22Rv1 (cell line): ENCODE measurements around the gene CFAP61.

ENCODE experiments used
- H3K27ac ChIP-seq: fragments of 450-650 bp; 2 replicates; pipeline ENCODE4 v1.5.1; 2017
- ZFX ChIP-seq: fragments of 450-650 bp; IDR thresholded peaks from 2 replicates; pipeline ENCODE4 v1.6.1; 2017; ENCODE audit warnings: antibody characterized with exemption, borderline replicate concordance
- TF ChIP-seq, protein P1 (sequence below): fragments of 450-650 bp; IDR thresholded peaks from 2 replicates; pipeline ENCODE4 v1.5.1; 2017; ENCODE audit warnings: mild to moderate bottlenecking

CFAP61 gene

DNA sequence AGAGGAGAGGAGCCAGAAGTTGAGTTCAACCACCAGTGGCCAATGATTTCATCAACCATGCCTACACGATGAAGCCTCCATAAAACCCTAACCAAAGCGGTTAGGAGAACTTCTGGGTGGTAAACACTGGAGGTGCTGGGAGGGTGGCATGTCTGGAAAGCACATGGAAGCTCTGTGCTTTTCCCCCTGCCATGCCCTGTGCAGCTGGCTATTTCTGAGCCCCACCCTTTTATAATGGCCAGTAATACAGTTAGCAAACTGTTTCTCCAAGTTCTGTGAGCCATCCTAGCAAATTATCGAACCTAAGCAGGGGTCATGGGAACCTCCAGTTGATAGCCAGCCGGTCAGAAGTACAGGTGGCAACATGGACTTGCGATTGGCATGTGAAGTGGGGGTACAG is 167.8 kb downstream of the CFAP61 start:
- TF ChIP-seq, protein P1, sequence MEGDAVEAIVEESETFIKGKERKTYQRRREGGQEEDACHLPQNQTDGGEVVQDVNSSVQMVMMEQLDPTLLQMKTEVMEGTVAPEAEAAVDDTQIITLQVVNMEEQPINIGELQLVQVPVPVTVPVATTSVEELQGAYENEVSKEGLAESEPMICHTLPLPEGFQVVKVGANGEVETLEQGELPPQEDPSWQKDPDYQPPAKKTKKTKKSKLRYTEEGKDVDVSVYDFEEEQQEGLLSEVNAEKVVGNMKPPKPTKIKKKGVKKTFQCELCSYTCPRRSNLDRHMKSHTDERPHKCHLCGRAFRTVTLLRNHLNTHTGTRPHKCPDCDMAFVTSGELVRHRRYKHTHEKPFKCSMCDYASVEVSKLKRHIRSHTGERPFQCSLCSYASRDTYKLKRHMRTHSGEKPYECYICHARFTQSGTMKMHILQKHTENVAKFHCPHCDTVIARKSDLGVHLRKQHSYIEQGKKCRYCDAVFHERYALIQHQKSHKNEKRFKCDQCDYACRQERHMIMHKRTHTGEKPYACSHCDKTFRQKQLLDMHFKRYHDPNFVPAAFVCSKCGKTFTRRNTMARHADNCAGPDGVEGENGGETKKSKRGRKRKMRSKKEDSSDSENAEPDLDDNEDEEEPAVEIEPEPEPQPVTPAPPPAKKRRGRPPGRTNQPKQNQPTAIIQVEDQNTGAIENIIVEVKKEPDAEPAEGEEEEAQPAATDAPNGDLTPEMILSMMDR: no peak
- TF ChIP-seq ZFX: no peak
- H3K27ac ChIP-seq: no peak overlapping the region

DNA sequence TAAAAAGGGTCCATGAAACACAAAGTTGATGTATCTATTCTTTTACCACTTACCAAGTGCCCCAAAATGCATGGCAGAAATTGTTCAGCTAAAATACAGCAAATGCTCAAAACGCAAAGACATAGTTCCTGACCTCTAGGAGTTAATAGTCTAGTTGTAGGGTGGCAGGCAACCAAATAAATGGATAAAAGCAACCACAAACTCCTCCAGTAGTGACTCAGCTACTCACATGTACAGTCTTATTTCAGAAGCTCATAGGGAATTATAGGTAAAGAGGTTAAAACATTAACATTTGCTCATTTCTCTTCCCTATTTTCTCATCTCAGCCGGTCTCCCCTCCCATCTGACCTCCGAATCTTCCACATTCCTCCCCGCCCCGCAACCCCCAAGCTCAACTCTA is 171.6 kb downstream of the CFAP61 start:
- TF ChIP-seq ZFX: no peak
- TF ChIP-seq, protein P1: no peak
- no peak overlapping the region for H3K27ac ChIP-seq

DNA sequence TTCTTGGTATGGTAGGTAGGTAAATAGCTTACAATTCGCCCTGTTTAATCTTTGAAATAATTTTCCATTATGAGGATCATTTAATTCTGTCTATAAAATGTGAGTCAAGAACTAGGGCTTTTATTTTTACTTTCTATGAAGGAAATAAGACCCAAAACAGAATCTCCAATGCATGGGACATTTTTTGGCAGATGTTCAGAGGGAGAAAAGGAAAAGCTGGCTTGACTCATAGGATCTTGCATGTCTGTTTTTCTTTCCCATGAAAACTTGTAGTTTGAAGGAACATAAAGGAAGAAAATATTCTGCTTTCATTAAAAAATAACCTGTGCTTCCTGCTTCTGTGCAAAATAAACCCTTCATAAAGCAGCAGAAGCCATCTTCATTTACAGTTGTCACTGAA is 172.5 kb downstream of the CFAP61 start:
- H3K27ac ChIP-seq: no peak overlapping the region

DNA sequence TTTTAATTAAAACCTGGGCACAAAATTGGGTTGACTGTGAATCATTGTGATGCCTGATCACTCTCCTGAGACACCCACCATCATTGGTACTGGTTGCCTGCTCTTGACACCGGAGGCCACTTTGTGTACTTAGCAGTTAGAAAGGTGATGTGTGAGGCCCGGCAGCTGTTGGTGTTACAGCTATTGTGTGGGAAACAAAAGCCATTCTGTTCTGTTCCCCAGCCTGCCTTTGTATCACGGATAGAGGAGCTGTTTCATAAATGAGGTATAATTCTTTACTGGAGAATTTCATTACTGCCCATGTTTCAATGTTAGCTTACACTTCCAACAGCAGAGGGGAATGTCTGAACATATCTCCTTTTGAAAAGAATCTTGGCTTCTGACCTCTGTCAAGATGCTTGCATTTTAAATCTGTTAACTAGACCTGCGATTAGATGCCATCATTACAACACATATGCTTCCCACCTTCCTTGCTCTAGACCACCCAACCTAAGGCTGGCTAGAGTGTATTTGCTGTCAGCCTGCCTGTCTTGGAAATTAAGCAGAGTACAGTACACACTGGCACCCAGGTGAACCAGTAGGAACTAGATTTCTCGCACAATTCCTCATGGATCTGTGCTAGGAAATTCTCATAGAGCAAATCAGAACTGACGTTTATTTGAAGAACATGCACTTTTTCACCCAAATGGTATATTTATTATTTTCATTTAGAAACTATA is 173.2 kb downstream of the CFAP61 start:
- no peak for TF ChIP-seq ZFX
- TF ChIP-seq, protein P1: no peak
- no peak overlapping the region for H3K27ac ChIP-seq

More for the DNA sequence above, 172.5 kb downstream of the CFAP61 start:
- TF ChIP-seq, protein P1: no peak
- no peak for TF ChIP-seq ZFX

DNA sequence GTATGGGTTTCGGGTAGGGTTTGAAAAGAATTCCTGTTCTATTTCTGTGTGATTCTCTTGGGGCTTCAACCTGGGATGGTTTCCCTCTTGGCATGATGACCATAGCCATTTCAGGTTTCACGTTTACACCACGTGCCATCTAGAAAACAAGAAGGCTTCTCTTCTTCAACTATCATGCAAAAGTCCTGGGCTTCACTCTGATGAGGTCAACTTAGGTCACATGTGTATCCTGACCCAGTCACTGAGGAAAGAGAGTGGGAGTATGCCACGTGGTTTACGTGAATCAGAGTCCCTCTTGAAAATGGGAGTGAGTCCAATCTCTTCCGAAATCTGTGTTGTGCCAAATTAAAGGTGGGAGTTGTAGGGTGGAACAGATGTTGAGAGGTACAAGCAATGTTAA is 174.2 kb downstream of the CFAP61 start:
- TF ChIP-seq, protein P1: no peak
- no peak for TF ChIP-seq ZFX
- H3K27ac ChIP-seq: no peak overlapping the region

DNA sequence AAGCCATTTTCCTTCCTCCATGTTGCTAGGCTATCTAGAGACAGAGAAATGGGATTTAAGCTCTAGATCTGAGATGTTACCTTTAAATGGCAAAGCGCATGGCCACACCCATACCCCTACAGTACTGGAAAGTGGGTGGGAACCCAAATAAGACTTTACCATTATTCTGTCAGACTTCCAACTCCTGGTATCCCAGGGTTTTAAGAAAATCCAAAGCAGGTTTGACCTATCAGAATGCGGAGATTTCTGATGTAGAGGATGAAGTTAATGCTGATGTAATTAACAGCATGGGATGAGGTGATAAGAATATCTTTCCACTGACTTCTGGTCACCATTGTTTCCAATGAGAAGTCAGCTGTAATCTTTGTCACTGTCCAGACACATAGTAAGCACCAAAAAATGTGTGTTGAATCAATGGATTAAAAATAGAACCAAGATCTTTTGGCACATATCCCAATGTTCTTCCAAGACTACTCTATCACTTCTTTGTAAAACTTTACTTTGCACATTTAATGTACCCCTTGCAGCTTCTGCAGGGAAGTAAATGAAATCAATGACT is 174.8 kb downstream of the CFAP61 start:
- H3K27ac ChIP-seq: no peak overlapping the region
- TF ChIP-seq, protein P1: no peak
- no peak for TF ChIP-seq ZFX

DNA sequence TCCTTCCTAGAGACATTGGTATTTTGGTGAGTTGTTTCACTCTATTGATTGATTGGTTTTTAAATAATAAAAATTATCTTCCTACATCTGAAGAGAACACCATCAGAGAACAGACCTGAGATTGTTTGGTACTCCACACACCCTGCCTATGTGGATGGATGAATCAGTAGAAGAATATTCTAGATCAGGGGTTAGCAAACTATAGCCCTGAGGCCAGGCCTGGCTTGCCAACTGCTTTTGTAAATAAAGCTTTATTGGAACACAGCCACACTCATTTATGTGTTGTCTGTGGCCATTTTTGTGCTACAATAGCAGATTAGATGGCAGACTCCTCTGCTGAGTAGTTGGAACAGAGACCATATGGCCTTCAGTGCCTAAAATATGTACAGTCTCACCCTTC is 176.0 kb downstream of the CFAP61 start:
- no peak overlapping the region for H3K27ac ChIP-seq
- TF ChIP-seq ZFX: no peak
- TF ChIP-seq, protein P1: no peak
